SK-N-SH treated with all-trans-retinoic acid at 6 μM for 48 hours (cell line): ENCODE results near the gene NRXN3.

Source experiments
- ATAC-seq: fragments of 200-7000 bp; cut with Tn5 transposase; 3 replicates; pipeline ENCODE4 v1.9.1; 2020; ENCODE audit warnings: mild to moderate bottlenecking, moderate library complexity
- ARNTL ChIP-seq: fragments of 450-650 bp; formaldehyde crosslinking; IDR thresholded peaks from 2 replicates; pipeline ENCODE4 v1.5.0; 2020; ENCODE audit warnings: low read depth, mild to moderate bottlenecking, moderate library complexity, borderline replicate concordance
- BACH2 ChIP-seq: fragments of 250-450 bp; sonication (Bioruptor Pico); IDR thresholded peaks from 2 replicates; pipeline ENCODE4 v1.9.0; 2021; ENCODE audit warnings: mild to moderate bottlenecking, borderline replicate concordance
- CREB5 ChIP-seq: fragments of 250-450 bp; sonication (Bioruptor Pico); IDR thresholded peaks from 2 replicates; pipeline ENCODE4 v1.5.1; 2020; ENCODE audit warnings: low read depth, mild to moderate bottlenecking, moderate library complexity
- CSDC2 ChIP-seq: fragments of 250-450 bp; sonication (Bioruptor Pico); IDR thresholded peaks from 2 replicates; pipeline ENCODE4 v1.5.0; 2020; ENCODE audit warnings: mild to moderate bottlenecking, moderate library complexity
- CSRNP3 ChIP-seq: fragments of 250-450 bp; sonication (Bioruptor Pico); IDR thresholded peaks from 2 replicates; pipeline ENCODE4 v1.5.1; 2021; ENCODE audit warnings: mild to moderate bottlenecking, moderate library complexity
- ESRRG ChIP-seq: fragments of 250-450 bp; sonication (Bioruptor Pico); IDR thresholded peaks from 2 replicates; pipeline ENCODE4 v1.6.1; 2021; ENCODE audit warnings: mild to moderate bottlenecking
- GLIS3 ChIP-seq: fragments of 250-450 bp; sonication (Bioruptor Pico); IDR thresholded peaks from 2 replicates; pipeline ENCODE4 v1.5.0; 2020; ENCODE audit warnings: mild to moderate bottlenecking, moderate library complexity
- ISL1 ChIP-seq: fragments of 250-450 bp; sonication (Bioruptor Pico); IDR thresholded peaks from 2 replicates; pipeline ENCODE4 v2.1.2; 2022; ENCODE audit warnings: mild to moderate bottlenecking, moderate library complexity
- OSR1 ChIP-seq: fragments of 250-450 bp; sonication (Bioruptor Pico); IDR thresholded peaks from 2 replicates; pipeline ENCODE4 v1.8.0; 2022; ENCODE audit warnings: moderate library complexity, mild to moderate bottlenecking, inconsistent platforms
- PATZ1 ChIP-seq: fragments of 250-450 bp; sonication (Bioruptor Pico); IDR thresholded peaks from 2 replicates; pipeline ENCODE4 v1.8.0; 2020; ENCODE audit warnings: mild to moderate bottlenecking, moderate library complexity, borderline replicate concordance
- POU6F1 ChIP-seq: fragments of 250-450 bp; sonication (Bioruptor Pico); IDR thresholded peaks from 2 replicates; pipeline ENCODE4 v1.8.0; 2021; ENCODE audit warnings: low read depth, mild to moderate bottlenecking, moderate library complexity, borderline replicate concordance
- PPARA ChIP-seq: fragments of 250-450 bp; sonication (Bioruptor Pico); IDR thresholded peaks from 2 replicates; pipeline ENCODE4 v1.5.0; 2020; ENCODE audit warnings: mild to moderate bottlenecking, borderline replicate concordance
- RARB ChIP-seq: fragments of 250-450 bp; sonication (Bioruptor Pico); IDR thresholded peaks from 2 replicates; pipeline ENCODE4 v1.8.0; 2021; ENCODE audit warnings: mild to moderate bottlenecking, moderate library complexity
- TCF4 ChIP-seq: fragments of 250-450 bp; sonication (Bioruptor Pico); IDR thresholded peaks from 2 replicates; pipeline ENCODE4 v1.8.0; 2021; ENCODE audit warnings: mild to moderate bottlenecking, moderate library complexity, borderline replicate concordance
- TOX ChIP-seq: fragments of 250-450 bp; sonication (Bioruptor Pico); IDR thresholded peaks from 2 replicates; pipeline ENCODE4 v1.8.0; 2021; ENCODE audit warnings: mild to moderate bottlenecking, moderate library complexity, borderline replicate concordance
- TSHZ2 ChIP-seq: fragments of 250-450 bp; sonication (Bioruptor Pico); IDR thresholded peaks from 2 replicates; pipeline ENCODE4 v1.5.0; 2020; ENCODE audit warnings: mild to moderate bottlenecking, moderate library complexity
- ZC3H10 ChIP-seq: fragments of 250-450 bp; sonication (Bioruptor Pico); IDR thresholded peaks from 2 replicates; pipeline ENCODE4 v1.5.1; 2021; ENCODE audit warnings: mild to moderate bottlenecking, moderate library complexity
- ZFP3 ChIP-seq: fragments of 250-450 bp; sonication (Bioruptor Pico); IDR thresholded peaks from 2 replicates; pipeline ENCODE4 v1.5.0; 2020; ENCODE audit warnings: mild to moderate bottlenecking, moderate library complexity
- ZFP30 ChIP-seq: fragments of 450-650 bp; formaldehyde crosslinking; IDR thresholded peaks from 2 replicates; pipeline ENCODE4 v1.5.0; 2022; ENCODE audit warnings: mild to moderate bottlenecking, moderate library complexity
- ZNF565 ChIP-seq: fragments of 450-650 bp; formaldehyde crosslinking; conservative IDR thresholded peaks from 2 replicates; pipeline ENCODE4 v1.5.0; 2020; ENCODE audit warnings: low read depth, mild to moderate bottlenecking, moderate library complexity
- ZNF8 ChIP-seq: fragments of 450-650 bp; formaldehyde crosslinking; IDR thresholded peaks from 2 replicates; pipeline ENCODE4 v1.5.0; 2020; ENCODE audit warnings: mild to moderate bottlenecking, moderate library complexity

NRXN3 gene

GRCh38 chr14:78251308-78251707, 81.1 kb downstream of the NRXN3 start:
- TF ChIP-seq ISL1 (CRISPR knock-in tag) (no peak), TCF4 (CRISPR knock-in tag) (no peak), OSR1 (CRISPR knock-in tag) (no peak), GLIS3 (CRISPR knock-in tag) (no peak), POU6F1 (CRISPR knock-in tag) (no peak), ZFP3 (CRISPR knock-in tag) (no peak), PATZ1 (CRISPR knock-in tag) (no peak)
- ATAC-seq, result no peak

- ATAC-seq, result no peak
- TF ChIP-seq ARNTL (CRISPR knock-in tag), result no peak
Measured at GRCh38 chr14:78253986-78254385, 83.8 kb downstream of the NRXN3 start.

GRCh38 chr14:78254911-78255461, 84.8 kb downstream of the NRXN3 start:
- TF ChIP-seq PATZ1 (CRISPR knock-in tag) (no peak), CSDC2 (CRISPR knock-in tag) (no peak), CSRNP3 (CRISPR knock-in tag) (no peak), ZFP3 (CRISPR knock-in tag) (no peak), TOX (CRISPR knock-in tag) (no peak), ZC3H10 (CRISPR knock-in tag) (no peak), RARB (CRISPR knock-in tag) (no peak), POU6F1 (CRISPR knock-in tag) (no peak), ZFP30 (no peak), TCF4 (CRISPR knock-in tag) (no peak), ARNTL (CRISPR knock-in tag) (no peak), ESRRG (CRISPR knock-in tag) (no peak), ZNF565 (no peak), BACH2 (no peak), PPARA (no peak), OSR1 (CRISPR knock-in tag) (no peak)
- TF ChIP-seq, all 23 proteins: peak for 0
- ATAC-seq, result no peak

- no peak for ATAC-seq
- no peak for TF ChIP-seq POU6F1 (CRISPR knock-in tag)
- TF ChIP-seq TSHZ2 (CRISPR knock-in tag), result no peak
- TF ChIP-seq ZNF565, result no peak
- TF ChIP-seq CSDC2 (CRISPR knock-in tag), result no peak
- no peak for TF ChIP-seq ARNTL (CRISPR knock-in tag)
- TF ChIP-seq CREB5, result no peak
- TF ChIP-seq OSR1 (CRISPR knock-in tag), result no peak
- TF ChIP-seq ZC3H10 (CRISPR knock-in tag), result no peak
- TF ChIP-seq ZNF8, result no peak
- TF ChIP-seq ZFP30, result no peak
- no peak for TF ChIP-seq ESRRG (CRISPR knock-in tag)
Measured at GRCh38 chr14:78259831-78260230, 89.7 kb downstream of the NRXN3 start.
